ENCODE measurements around the gene SUCLG2. TPM values are rescaled to one million over a fixed set of nuclear protein-coding genes. Genes with fewer than 3 reads are reported as not detected.

Gene SUCLG2
- total and polyA plus RNA-seq, 7 donors = 63.1 to 289 (median 70.9) TPM

GRCh38 chr3:67655364-67656121 lies 1.1 kb upstream of the SUCLG2 start:
- Histone ChIP-seq H3K9me3 (no peaks in the 10 kb centered on the region), H3K4me3 (peak overlapping the region; percentile 84 to 98 (median 92)), H3K27me3 (no peaks in the 10 kb centered on the region), H3K27ac (peak overlapping the region in 3 of 4 donors; percentile 94 to 98 (median 96)), H3K36me3 (no peaks in the 10 kb centered on the region), H3K4me1 (peaks cover 0 to 27% (median 17%) of the 10 kb centered on the region in 4 donors)
- 57 to 83% methylated on average over 24 of the region's 24 CpGs for WGBS, 2 donors
- TF ChIP-seq CTCF (IDR thresholded peaks at IDR 0.05) = no peak
- TF ChIP-seq POLR2A (IDR thresholded peaks at IDR 0.05) = no peak
- TF ChIP-seq POLR2AphosphoS5 (IDR thresholded peaks at IDR 0.05) = no peak
- TF ChIP-seq EP300 (IDR thresholded peaks at IDR 0.05) = no peak
- no peak for DNase-seq
- intact Hi-C loops (cut with DNase I) = loop anchor here (10.0 kb wide), 1 partner anchor 661 kb away; the partner anchor contains the start of gene KBTBD8

GRCh38 chr3:67654844-67655177 lies 399 bp upstream of the SUCLG2 start:
- DNase-seq = no peak

GRCh38 chr3:67653425-67654098 lies 850 bp downstream of the SUCLG2 start:
- WGBS, 2 donors = 3 to 17% methylated on average over 8 of the region's 8 CpGs
- DNase-seq = no peak
- intact Hi-C loops (cut with DNase I) = loop anchor here (10.0 kb wide), 1 partner anchor 659 kb away; the partner anchor contains the start of gene KBTBD8
- Histone ChIP-seq H3K4me1 (peaks cover 0 to 43% (median 22%) of the 10 kb centered on the region in 4 donors), H3K4me3 (peak overlapping the region; percentile 84 to 98 (median 92)), H3K27ac (peak overlapping the region; percentile 94 to 98 (median 96)), H3K36me3 (no peaks in the 10 kb centered on the region), H3K27me3 (no peaks in the 10 kb centered on the region), H3K9me3 (no peaks in the 10 kb centered on the region)
- peak in 1 of 4 donors; percentile 1 for TF ChIP-seq POLR2AphosphoS5 (IDR thresholded peaks at IDR 0.05)
- no peak for TF ChIP-seq CTCF (IDR thresholded peaks at IDR 0.05)

More at GRCh38 chr3:67654844-67655177, 399 bp upstream of the SUCLG2 start:
- no peaks in the 10 kb centered on the region for H3K36me3 ChIP-seq
- WGBS, 2 donors = 5 to 15% methylated on average over 11 of the region's 11 CpGs
- no peaks in the 10 kb centered on the region for H3K9me3 ChIP-seq
- peak overlapping the region; percentile 94 to 98 (median 96) for H3K27ac ChIP-seq
- no peak for TF ChIP-seq EP300 (IDR thresholded peaks at IDR 0.05)
- no peak for TF ChIP-seq CTCF (IDR thresholded peaks at IDR 0.05)
- no peak for TF ChIP-seq POLR2A (IDR thresholded peaks at IDR 0.05)
- TF ChIP-seq POLR2AphosphoS5 (IDR thresholded peaks at IDR 0.05) = no peak
- peaks cover 0 to 34% (median 19%) of the 10 kb centered on the region in 4 donors for H3K4me1 ChIP-seq
- intact Hi-C loops (cut with DNase I) = loop anchor here (10.0 kb wide), 1 partner anchor 660 kb away; the partner anchor contains the start of gene KBTBD8
- no peaks in the 10 kb centered on the region for H3K27me3 ChIP-seq
- peak overlapping the region; percentile 84 to 98 (median 92) for H3K4me3 ChIP-seq

GRCh38 chr3:67650084-67650483 lies 4.3 kb downstream of the SUCLG2 start:
- Histone ChIP-seq H3K27me3 (no peaks in the 10 kb centered on the region), H3K9me3 (no peaks in the 10 kb centered on the region), H3K36me3 (no peaks in the 10 kb centered on the region), H3K4me3 (no peak overlapping the region), H3K4me1 (peaks cover 0 to 40% (median 19%) of the 10 kb centered on the region in 4 donors), H3K27ac (no peak overlapping the region)
- WGBS, 2 donors = 16 to 66% methylated on average over 2 of the region's 2 CpGs
- TF ChIP-seq POLR2A (IDR thresholded peaks at IDR 0.05) (no peak), EP300 (IDR thresholded peaks at IDR 0.05) (no peak), POLR2AphosphoS5 (IDR thresholded peaks at IDR 0.05) (no peak), CTCF (IDR thresholded peaks at IDR 0.05) (no peak)
- intact Hi-C loops (cut with DNase I) = loop anchor here (10.0 kb wide), 1 partner anchor 655 kb away; the partner anchor contains the start of gene KBTBD8
- no peak for DNase-seq
